Kidney glomerular epithelial cell (primary cell): ENCODE results near the gene RBM47.

Experiments used
- DNase-seq: peaks from one replicate; lab custom pipeline; 2025; lab: John Stamatoyannopoulos, UW

Gene RBM47

GRCh38 chr4:40623707-40624106 is 6.0 kb downstream of the RBM47 start:
- DNase-seq = no peak

- DNase-seq = no peak
Observed at GRCh38 chr4:40622913-40623312, 6.8 kb downstream of the RBM47 start.

- DNase-seq = peak; percentile 89
Observed at GRCh38 chr4:40621592-40622512, 7.8 kb downstream of the RBM47 start.

GRCh38 chr4:40621229-40621591 is 8.5 kb downstream of the RBM47 start:
- no peak for DNase-seq

GRCh38 chr4:40619600-40619999 is 10.1 kb downstream of the RBM47 start:
- no peak for DNase-seq

GRCh38 chr4:40617872-40618271 is 11.8 kb downstream of the RBM47 start:
- DNase-seq = no peak

- DNase-seq = no peak
Observed at GRCh38 chr4:40614031-40614430, 15.6 kb downstream of the RBM47 start.

- peak; percentile 14 for DNase-seq
Observed at GRCh38 chr4:40613456-40613855, 16.2 kb downstream of the RBM47 start.

- DNase-seq = no peak
Observed at GRCh38 chr4:40612831-40613230, 16.8 kb downstream of the RBM47 start.

GRCh38 chr4:40612283-40612682 is 17.4 kb downstream of the RBM47 start:
- no peak for DNase-seq

GRCh38 chr4:40608628-40609027 is 21.0 kb downstream of the RBM47 start:
- DNase-seq = no peak

- DNase-seq = no peak
Observed at GRCh38 chr4:40607221-40607620, 22.4 kb downstream of the RBM47 start.

GRCh38 chr4:40606239-40606767 is 23.4 kb downstream of the RBM47 start:
- DNase-seq = no peak

- DNase-seq = no peak
Observed at GRCh38 chr4:40603281-40603680, 26.4 kb downstream of the RBM47 start.

GRCh38 chr4:40601641-40602040 is 28.0 kb downstream of the RBM47 start:
- DNase-seq = no peak

- no peak for DNase-seq
Observed at GRCh38 chr4:40600850-40601249, 28.8 kb downstream of the RBM47 start.

- DNase-seq = no peak
Observed at GRCh38 chr4:40599431-40599830, 30.2 kb downstream of the RBM47 start.

GRCh38 chr4:40596522-40596921 is 33.1 kb downstream of the RBM47 start:
- no peak for DNase-seq

- no peak for DNase-seq
Observed at GRCh38 chr4:40595981-40596380, 33.7 kb downstream of the RBM47 start.

- DNase-seq = no peak
Observed at GRCh38 chr4:40594261-40595178, 35.1 kb downstream of the RBM47 start.

GRCh38 chr4:40592034-40592433 is 37.6 kb downstream of the RBM47 start:
- no peak for DNase-seq

- no peak for DNase-seq
Observed at GRCh38 chr4:40587826-40588225, 41.8 kb downstream of the RBM47 start.

GRCh38 chr4:40587351-40587750 is 42.3 kb downstream of the RBM47 start:
- no peak for DNase-seq
